K562 (cell line): ENCODE data around the gene RNF223. TPM values are rescaled to one million over a fixed set of nuclear protein-coding genes. Genes with fewer than 3 reads are reported as not detected.

Source experiments
- HMG20A ChIP-seq: fragments of 450-650 bp; formaldehyde crosslinking; conservative IDR thresholded peaks from 2 replicates; pipeline ENCODE4 v1.4.0; 2020; ENCODE audit warnings: mild to moderate bottlenecking, mixed read lengths
- KAT7 ChIP-seq: sonication (generic); formaldehyde crosslinking; IDR thresholded peaks from 2 replicates; pipeline ENCODE4 v1.8.0; 2022; ENCODE audit warnings: missing genetic modification reagents, mild to moderate bottlenecking, borderline replicate concordance
- MAZ ChIP-seq, 2 experiments: fragments of 450-650 bp in 1 of 2; sonication (generic) in 1 of 2; formaldehyde crosslinking; IDR thresholded peaks in 1 of 2; conservative IDR thresholded peaks in 1 of 2; 2 replicates each; pipeline versions ENCODE4 v1.4.0 to v1.5.0; 2020; ENCODE audit warnings: mild to moderate bottlenecking in 1 of 2, missing genetic modification reagents in 1 of 2
- POLR2B ChIP-seq: fragments of 450-650 bp; IDR thresholded peaks from 2 replicates; pipeline ENCODE4 v1.6.1; 2018; ENCODE audit warnings: low read depth; ENCODE audit not compliant: partially characterized antibody
- POLR2G ChIP-seq: fragments of 200-400 bp; formaldehyde crosslinking; IDR thresholded peaks from 2 replicates; pipeline ENCODE4 v1.6.1; 2017; ENCODE audit warnings: low read depth, mild to moderate bottlenecking, antibody characterized with exemption, low read length, moderate library complexity
- PTBP1 ChIP-seq: fragments of 200-400 bp; formaldehyde crosslinking; IDR thresholded peaks from 2 replicates; pipeline ENCODE4 v1.6.1; 2017; ENCODE audit warnings: low read depth, low read length
- polyA plus RNA-seq, 8 experiments: library from polyadenylated mRNA; depleted of rRNA in 4 of 8; stranded (reverse) in 5 of 8; unstranded in 3 of 8; fragments of >200 nt; fragmentation: Nextera tagmentation in 2 of 8; fragmentation: Illumina TruSeq in 1 of 8; extraction: Ambion mirVana in 2 of 8; extraction: Trizol in 1 of 8; gene quantifications; 2 replicates each; pipeline versions ENCODE4 v1.2.1 to v1.2.3, GENCODE V29; 2011 to 2014; ENCODE audit warnings: inconsistent platforms in 1 of 8, missing spikeins in 1 of 8
- total RNA-seq, 7 experiments: library from RNA; depleted of rRNA in 6 of 7; stranded (reverse); fragments of >200 nt in 6 of 7; fragmentation: Illumina TruSeq in 2 of 7; extraction: Trizol in 2 of 7; gene quantifications; 2 replicates each; pipeline versions ENCODE4 v1.2.1 to v1.2.3, GENCODE V29; 2011 to 2021; ENCODE audit warnings: low replicate concordance in 1 of 7
- TF ChIP-seq, protein P1 (sequence below), 2 experiments: fragments of 450-650 bp in 1 of 2; sonication (generic) in 1 of 2; formaldehyde crosslinking in 1 of 2; IDR thresholded peaks; 2 replicates each; pipeline versions ENCODE4 v1.7.1 to v1.9.0; 2016 to 2022; ENCODE audit warnings: inconsistent platforms in 1 of 2, mild to moderate bottlenecking in 1 of 2, missing genetic modification reagents in 1 of 2
- TF ChIP-seq, protein P2 (sequence below), 3 experiments: fragments of 200-800 bp in 1 of 3; fragments of 250-450 bp in 1 of 3; fragments of 450-650 bp in 1 of 3; sonication (Bioruptor Pico) in 1 of 3; sonication (Bioruptor generic) in 1 of 3; formaldehyde crosslinking in 1 of 3; IDR thresholded peaks; 2 replicates each; pipeline versions ENCODE4 v1.6.1 to v1.8.0; 2016 to 2022; ENCODE audit warnings: mild to moderate bottlenecking in 2 of 3, missing genetic modification characterization in 2 of 3, missing compliant biosample characterization in 1 of 3, moderate library complexity in 1 of 3
- TF ChIP-seq, protein P3 (sequence below), 2 experiments: fragments of 450-650 bp in 1 of 2; sonication (generic) in 1 of 2; formaldehyde crosslinking; conservative IDR thresholded peaks; 2 replicates each; pipeline versions ENCODE4 v1.4.0 to v1.8.1; 2020 to 2022; ENCODE audit warnings: mild to moderate bottlenecking in 1 of 2, missing genetic modification reagents in 1 of 2

RNF223 gene
- total and polyA plus RNA-seq, 9 of the 15 experiments (the other 6 are each of a cell fraction or from before 2014, with no cell fraction given), result 0.04 to 0.32 TPM; not detected in 7

DNA sequence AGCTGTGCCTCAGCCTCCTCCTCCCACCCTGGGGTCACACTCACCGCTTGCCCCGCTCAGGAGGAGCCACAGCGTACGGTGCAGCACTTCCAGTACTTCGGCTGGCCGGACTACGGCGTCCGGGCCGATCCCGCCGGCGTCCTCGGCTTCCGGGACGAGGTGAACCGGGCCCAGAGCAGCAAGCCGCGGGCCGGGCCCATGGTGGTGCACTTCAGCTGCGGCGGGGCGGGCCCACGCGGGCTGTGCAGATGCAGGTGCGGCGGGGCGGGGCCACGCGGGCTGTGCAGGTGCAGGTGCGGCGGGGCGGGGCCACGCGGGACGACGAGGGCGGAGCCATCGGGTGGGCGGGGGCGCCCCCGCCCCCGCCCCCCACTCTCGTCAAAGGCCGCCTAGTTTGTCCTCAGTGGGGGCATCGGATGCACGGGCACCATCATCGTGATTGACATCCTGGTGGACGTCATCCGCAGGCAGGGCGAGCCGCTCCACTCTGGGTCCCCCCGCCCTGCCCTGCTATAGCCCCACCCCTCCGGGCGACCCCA, 5.5 kb downstream of the RNF223 start (continued):
- TF ChIP-seq, protein P1, sequence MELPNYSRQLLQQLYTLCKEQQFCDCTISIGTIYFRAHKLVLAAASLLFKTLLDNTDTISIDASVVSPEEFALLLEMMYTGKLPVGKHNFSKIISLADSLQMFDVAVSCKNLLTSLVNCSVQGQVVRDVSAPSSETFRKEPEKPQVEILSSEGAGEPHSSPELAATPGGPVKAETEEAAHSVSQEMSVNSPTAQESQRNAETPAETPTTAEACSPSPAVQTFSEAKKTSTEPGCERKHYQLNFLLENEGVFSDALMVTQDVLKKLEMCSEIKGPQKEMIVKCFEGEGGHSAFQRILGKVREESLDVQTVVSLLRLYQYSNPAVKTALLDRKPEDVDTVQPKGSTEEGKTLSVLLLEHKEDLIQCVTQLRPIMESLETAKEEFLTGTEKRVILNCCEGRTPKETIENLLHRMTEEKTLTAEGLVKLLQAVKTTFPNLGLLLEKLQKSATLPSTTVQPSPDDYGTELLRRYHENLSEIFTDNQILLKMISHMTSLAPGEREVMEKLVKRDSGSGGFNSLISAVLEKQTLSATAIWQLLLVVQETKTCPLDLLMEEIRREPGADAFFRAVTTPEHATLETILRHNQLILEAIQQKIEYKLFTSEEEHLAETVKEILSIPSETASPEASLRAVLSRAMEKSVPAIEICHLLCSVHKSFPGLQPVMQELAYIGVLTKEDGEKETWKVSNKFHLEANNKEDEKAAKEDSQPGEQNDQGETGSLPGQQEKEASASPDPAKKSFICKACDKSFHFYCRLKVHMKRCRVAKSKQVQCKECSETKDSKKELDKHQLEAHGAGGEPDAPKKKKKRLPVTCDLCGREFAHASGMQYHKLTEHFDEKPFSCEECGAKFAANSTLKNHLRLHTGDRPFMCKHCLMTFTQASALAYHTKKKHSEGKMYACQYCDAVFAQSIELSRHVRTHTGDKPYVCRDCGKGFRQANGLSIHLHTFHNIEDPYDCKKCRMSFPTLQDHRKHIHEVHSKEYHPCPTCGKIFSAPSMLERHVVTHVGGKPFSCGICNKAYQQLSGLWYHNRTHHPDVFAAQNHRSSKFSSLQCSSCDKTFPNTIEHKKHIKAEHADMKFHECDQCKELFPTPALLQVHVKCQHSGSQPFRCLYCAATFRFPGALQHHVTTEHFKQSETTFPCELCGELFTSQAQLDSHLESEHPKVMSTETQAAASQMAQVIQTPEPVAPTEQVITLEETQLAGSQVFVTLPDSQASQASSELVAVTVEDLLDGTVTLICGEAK (IDR thresholded peaks at IDR 0.05), result 0 out of 2 replicates have a peak, but pooled peaks have one; percentile 54
- TF ChIP-seq, protein P1 (CRISPR knock-in tag; IDR thresholded peaks at IDR 0.05), result no peak
- TF ChIP-seq, protein P2, sequence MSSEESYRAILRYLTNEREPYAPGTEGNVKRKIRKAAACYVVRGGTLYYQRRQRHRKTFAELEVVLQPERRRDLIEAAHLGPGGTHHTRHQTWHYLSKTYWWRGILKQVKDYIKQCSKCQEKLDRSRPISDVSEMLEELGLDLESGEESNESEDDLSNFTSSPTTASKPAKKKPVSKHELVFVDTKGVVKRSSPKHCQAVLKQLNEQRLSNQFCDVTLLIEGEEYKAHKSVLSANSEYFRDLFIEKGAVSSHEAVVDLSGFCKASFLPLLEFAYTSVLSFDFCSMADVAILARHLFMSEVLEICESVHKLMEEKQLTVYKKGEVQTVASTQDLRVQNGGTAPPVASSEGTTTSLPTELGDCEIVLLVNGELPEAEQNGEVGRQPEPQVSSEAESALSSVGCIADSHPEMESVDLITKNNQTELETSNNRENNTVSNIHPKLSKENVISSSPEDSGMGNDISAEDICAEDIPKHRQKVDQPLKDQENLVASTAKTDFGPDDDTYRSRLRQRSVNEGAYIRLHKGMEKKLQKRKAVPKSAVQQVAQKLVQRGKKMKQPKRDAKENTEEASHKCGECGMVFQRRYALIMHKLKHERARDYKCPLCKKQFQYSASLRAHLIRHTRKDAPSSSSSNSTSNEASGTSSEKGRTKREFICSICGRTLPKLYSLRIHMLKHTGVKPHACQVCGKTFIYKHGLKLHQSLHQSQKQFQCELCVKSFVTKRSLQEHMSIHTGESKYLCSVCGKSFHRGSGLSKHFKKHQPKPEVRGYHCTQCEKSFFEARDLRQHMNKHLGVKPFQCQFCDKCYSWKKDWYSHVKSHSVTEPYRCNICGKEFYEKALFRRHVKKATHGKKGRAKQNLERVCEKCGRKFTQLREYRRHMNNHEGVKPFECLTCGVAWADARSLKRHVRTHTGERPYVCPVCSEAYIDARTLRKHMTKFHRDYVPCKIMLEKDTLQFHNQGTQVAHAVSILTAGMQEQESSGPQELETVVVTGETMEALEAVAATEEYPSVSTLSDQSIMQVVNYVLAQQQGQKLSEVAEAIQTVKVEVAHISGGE (CRISPR knock-in tag; IDR thresholded peaks at IDR 0.05), result 0 out of 6 replicates have a peak, but pooled peaks of 1 of the 3 experiments have one; percentile 3
- TF ChIP-seq POLR2G (0 out of 2 replicates have a peak, but pooled peaks have one; percentile 5), HMG20A (no peak), POLR2B (no peak), MAZ (CRISPR knock-in tag; conservative IDR thresholded peaks at IDR 0.05 in 1 of 2, IDR thresholded peaks at IDR 0.05 in 1 of 2) (peak in 1 of 2 experiments; percentile 35; a peak in 1 of 4 replicates), PTBP1 (no peak), KAT7 (0 out of 2 replicates have a peak, but pooled peaks have one; percentile 17)
- TF ChIP-seq, protein P3, sequence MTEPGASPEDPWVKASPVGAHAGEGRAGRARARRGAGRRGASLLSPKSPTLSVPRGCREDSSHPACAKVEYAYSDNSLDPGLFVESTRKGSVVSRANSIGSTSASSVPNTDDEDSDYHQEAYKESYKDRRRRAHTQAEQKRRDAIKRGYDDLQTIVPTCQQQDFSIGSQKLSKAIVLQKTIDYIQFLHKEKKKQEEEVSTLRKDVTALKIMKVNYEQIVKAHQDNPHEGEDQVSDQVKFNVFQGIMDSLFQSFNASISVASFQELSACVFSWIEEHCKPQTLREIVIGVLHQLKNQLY (CRISPR knock-in tag; conservative IDR thresholded peaks at IDR 0.05), result no peak
